Loucy (cell line): ENCODE data around the gene PRR22.

Experiments used
- EZH2phosphoT487 ChIP-seq: fragments of 200-600 bp; IDR thresholded peaks from 2 replicates; pipeline ENCODE4 v1.6.1; 2018; ENCODE audit warnings: antibody characterized with exemption, mild to moderate bottlenecking, moderate library complexity, borderline replicate concordance
- TF ChIP-seq, protein P1 (sequence below): fragments of 200-600 bp; sonication (generic); conservative IDR thresholded peaks from 2 replicates; pipeline ENCODE4 v1.5.1; 2014; ENCODE audit warnings: mild to moderate bottlenecking, antibody characterized with exemption, low read length

DNA sequence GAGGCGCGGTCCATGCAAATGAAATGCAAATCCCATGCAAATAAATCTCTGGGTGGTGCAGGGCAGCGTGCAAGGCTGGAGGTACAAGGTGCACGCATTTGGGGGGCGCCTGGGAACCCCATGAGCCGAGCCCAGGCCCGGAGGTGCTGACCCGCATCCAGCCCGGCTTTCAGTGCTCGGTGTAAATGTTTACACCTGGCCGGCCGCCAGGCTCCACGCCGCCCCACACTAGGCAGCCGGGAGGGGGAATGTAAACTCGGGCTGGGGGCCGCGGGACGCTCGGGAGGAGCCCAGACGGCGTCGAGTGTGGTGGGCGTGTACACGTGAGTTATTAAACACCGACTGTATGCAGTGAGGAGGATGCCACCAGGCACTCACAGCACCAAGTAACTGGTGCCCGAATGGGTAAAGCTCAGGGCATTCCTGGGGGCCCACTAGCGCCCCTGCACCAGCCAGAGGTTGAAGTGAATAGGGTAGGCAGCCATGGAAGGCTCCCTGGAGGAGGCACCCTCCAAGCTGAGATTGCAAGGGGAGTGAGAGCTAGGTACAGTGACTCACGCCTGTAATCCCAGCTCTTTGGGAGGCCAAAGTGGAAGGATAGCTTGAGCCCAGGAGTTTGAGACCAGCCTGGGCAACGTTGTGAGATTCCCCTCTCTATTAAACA lies 37.8 kb upstream of the PRR22 start:
- TF ChIP-seq, protein P1, sequence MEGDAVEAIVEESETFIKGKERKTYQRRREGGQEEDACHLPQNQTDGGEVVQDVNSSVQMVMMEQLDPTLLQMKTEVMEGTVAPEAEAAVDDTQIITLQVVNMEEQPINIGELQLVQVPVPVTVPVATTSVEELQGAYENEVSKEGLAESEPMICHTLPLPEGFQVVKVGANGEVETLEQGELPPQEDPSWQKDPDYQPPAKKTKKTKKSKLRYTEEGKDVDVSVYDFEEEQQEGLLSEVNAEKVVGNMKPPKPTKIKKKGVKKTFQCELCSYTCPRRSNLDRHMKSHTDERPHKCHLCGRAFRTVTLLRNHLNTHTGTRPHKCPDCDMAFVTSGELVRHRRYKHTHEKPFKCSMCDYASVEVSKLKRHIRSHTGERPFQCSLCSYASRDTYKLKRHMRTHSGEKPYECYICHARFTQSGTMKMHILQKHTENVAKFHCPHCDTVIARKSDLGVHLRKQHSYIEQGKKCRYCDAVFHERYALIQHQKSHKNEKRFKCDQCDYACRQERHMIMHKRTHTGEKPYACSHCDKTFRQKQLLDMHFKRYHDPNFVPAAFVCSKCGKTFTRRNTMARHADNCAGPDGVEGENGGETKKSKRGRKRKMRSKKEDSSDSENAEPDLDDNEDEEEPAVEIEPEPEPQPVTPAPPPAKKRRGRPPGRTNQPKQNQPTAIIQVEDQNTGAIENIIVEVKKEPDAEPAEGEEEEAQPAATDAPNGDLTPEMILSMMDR, result no peak
- TF ChIP-seq EZH2phosphoT487, result no peak
